ENCODE measurements around the gene RABGAP1L.
"Not testable (repeated sequence)": the region's sequence is repeated elsewhere in the genome, so short reads cannot be mapped to it uniquely, and the experiment has no call there.

The RABGAP1L gene

GRCh38 chr1:174775621-174776020 lies 616.3 kb downstream of the RABGAP1L start:
- intact Hi-C loops (cut with DNase I) = loop anchor here (10.0 kb wide), 1 partner anchor 349 kb away; no protein-coding TSS in a partner anchor
- DNase-seq = no peak

GRCh38 chr1:174777262-174777661 lies 617.9 kb downstream of the RABGAP1L start:
- DNase-seq = no peak
- intact Hi-C loops (cut with DNase I) = loop anchor here (10.0 kb wide), 1 partner anchor 348 kb away; no protein-coding TSS in a partner anchor

DNA sequence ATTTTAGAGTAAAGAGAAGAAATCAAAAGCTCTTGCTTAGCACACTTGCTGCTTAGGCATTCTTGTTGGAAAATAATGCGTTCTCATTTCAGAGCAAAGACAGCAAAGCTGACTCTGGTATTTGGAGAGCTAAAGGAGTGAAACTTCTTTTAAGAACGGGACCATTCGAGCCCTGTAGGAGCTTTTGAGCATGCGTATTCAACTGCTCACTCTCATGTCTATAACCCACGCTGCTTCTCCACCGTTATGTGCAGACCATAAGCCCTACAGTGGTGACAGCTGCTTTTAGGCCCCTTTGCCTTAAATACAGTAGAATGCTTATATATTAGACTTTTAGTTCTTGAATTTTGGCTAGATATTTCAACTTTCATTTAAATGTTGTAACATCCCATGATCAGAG lies 626.2 kb downstream of the RABGAP1L start:
- DNase-seq = no peak
- intact Hi-C loops (cut with DNase I) = no loop called here

- no peak for DNase-seq
- intact Hi-C loops (cut with DNase I) = no loop called here
These were observed 627.0 kb downstream of the RABGAP1L start for GRCh38 chr1:174786358-174786757.

DNA sequence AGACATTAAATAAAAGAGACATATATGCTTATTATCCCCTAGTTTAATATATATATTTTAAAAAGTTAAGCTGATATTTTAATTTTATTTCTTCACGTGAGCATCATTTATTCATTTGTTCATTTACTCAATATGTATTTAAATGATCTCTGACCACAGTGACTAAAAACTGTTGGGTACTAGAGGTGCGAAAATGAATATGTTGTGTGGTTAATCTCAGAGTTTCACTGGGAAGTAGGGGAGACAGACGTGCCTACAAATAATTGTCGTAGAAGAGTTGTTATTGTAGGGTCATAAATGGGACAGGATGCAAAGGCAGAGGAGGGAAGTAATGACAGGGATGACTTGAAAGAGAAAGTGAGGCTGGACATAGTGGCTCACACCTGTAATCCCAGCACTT lies 627.4 kb downstream of the RABGAP1L start:
- DNase-seq = no peak
- intact Hi-C loops (cut with DNase I) = no loop called here

DNA sequence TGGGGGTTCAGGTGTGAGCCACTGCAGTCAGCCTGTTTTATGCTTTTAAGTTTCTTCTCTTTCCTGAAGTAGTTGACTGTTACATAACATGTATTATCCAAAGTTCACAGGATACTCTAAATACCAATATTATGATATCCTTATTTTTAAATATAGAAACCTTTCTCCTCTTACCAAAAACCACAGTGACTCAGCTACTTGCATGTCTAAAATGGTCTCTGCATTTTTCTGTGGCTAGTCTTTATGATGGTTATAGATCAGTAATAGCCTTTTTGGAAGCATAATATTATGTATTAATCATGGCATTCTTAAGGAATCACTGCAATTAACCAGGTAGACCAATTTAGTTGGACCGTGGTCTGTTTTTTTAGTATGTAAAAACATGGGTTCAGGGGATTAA lies 629.7 kb downstream of the RABGAP1L start:
- intact Hi-C loops (cut with DNase I) = no loop called here
- no peak for DNase-seq

GRCh38 chr1:174789399-174789798 lies 630.1 kb downstream of the RABGAP1L start:
- no peak for DNase-seq
- intact Hi-C loops (cut with DNase I) = no loop called here

GRCh38 chr1:174791863-174792262 lies 632.5 kb downstream of the RABGAP1L start:
- intact Hi-C loops (cut with DNase I) = no loop called here
- no peak for DNase-seq

GRCh38 chr1:174794861-174795260 lies 635.5 kb downstream of the RABGAP1L start:
- intact Hi-C loops (cut with DNase I) = no loop called here
- no peak for DNase-seq

- intact Hi-C loops (cut with DNase I) = no loop called here
- no peak for DNase-seq
These were observed 636.5 kb downstream of the RABGAP1L start for GRCh38 chr1:174795806-174796205.

DNA sequence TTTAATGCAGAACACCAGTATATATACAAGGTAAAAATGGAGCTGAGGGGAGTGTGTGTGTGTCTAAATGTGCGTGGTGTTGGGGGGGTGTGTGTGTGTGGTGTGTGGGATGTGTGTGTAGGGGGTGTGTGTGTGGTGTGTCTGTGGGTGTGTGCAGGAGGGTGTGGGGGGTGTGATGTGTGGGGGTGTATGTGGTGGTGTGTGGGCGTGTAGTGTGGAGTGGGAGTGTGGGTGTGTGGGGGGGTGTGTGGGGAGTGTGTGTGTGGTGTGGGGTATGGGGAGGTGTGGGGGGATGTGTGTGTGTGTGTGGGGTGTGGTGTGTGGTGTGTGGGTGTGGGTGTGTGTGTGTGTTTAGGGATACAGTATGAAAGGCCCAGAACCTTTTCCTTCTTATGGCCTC lies 638.1 kb downstream of the RABGAP1L start:
- intact Hi-C loops (cut with DNase I) = no loop called here
- DNase-seq = peak in 1 of 10 donors; percentile 45

GRCh38 chr1:174799136-174799479 lies 639.8 kb downstream of the RABGAP1L start:
- no peak for DNase-seq

DNA sequence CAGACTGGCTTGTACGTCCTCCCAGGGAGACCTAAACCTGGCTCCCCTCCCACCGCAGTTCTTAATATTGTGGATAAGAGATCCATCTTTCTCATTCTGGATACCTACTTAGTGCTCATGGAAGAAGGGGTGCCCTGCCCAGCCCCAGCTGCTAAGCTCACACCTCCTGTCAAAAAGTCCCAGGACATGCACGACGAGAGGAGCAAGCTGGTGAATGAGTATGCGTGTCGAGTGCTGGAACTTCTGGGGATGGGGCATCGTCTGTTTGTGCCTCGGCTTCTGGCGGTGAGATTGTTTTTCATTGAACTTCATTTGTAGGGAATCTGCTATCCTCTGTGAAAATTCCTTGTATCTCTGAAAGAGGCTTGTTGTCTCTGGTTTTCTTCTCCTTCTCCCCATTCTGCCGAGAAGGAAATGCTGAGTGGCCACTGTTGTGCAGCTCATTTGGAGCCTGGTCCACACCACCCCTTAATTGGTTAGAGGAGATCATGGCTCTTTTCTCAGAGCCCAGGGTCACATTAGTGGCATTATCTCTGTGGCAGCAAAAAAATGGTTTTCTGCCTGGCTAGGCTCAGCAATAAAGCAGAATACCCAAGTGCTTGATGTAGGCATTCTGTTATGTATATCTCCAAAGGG lies 641.0 kb downstream of the RABGAP1L start:
- intact Hi-C loops (cut with DNase I) = loop anchor here (1.0 kb wide), 1 partner anchor 199 kb away; the partner anchor contains the start of gene CACYBP
- peak in 6 of 10 donors; percentile 12 to 84 (median 28) for DNase-seq

More at GRCh38 chr1:174799136-174799479, 639.8 kb downstream of the RABGAP1L start:
- intact Hi-C loops (cut with DNase I) = loop anchor here (2.0 kb wide), 1 partner anchor 26 kb away; no protein-coding TSS in a partner anchor

DNA sequence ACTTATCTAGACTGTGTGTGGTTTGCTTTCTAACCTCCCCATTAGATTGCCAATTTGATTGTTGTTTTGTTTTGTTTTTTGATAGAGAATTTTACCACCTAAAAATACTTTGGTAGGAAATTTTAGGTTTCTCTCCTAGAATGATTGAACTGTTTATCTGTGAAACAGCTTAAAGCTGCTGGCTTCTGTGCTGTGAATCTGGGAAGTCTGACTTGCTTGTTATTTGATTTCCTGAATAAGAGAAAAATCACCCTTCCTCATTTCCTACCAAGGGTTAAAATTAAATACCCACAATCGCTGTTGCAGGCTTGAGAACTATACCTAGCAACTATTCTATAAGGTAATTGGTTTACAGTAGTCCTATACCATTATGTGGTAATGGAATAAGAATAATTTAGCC lies 641.6 kb downstream of the RABGAP1L start:
- intact Hi-C loops (cut with DNase I) = loop anchor here (1.0 kb wide), 1 partner anchor 198 kb away; the partner anchor contains the start of gene CACYBP
- no peak for DNase-seq

- DNase-seq = no peak
- intact Hi-C loops (cut with DNase I) = no loop called here
These were observed 650.5 kb downstream of the RABGAP1L start for GRCh38 chr1:174809755-174810280.

DNA sequence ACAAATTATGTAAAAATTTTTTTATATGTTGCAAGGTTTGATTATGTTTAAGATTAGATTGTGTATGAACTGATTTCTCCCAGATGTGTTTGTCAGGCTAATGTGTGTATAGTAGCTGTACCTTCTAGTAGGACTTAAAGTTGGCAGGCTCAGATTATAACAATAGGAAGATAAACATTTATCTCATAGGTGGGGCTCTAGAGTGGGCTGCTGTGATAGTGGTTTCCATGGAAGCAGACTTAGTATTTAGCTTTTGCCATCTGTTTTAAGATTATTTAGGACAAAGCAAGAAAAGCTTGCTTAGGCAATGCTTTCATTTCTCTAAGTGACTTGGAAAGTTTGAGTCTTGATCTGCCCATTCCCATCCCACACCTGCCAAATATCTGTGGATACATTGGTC lies 652.7 kb downstream of the RABGAP1L start:
- intact Hi-C loops (cut with DNase I) = no loop called here
- DNase-seq = no peak

- no peak for DNase-seq
- intact Hi-C loops (cut with DNase I) = no loop called here
These were observed 653.3 kb downstream of the RABGAP1L start for GRCh38 chr1:174812656-174813055.

DNA sequence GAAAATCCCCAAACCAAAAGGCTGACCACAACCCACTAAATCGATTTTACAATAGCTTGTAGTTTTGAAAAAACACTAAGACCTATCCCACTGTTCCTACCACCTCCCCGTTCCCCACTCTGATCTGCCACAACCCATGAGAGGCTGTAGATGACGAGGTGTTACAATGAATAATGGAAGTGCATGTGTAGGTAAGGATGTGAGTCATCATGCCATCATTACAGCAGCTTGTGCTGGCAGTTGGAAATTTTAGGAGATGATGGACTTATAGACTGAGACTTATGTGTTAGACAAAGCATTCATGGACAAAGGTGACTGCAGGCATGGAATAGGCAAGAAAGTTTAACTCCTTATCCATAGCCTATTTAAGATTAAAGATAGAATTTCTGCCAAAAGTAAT lies 655.7 kb downstream of the RABGAP1L start:
- no peak for DNase-seq
- intact Hi-C loops (cut with DNase I) = no loop called here

- DNase-seq = no peak
- intact Hi-C loops (cut with DNase I) = no loop called here
These were observed 656.2 kb downstream of the RABGAP1L start for GRCh38 chr1:174815474-174815908.

DNA sequence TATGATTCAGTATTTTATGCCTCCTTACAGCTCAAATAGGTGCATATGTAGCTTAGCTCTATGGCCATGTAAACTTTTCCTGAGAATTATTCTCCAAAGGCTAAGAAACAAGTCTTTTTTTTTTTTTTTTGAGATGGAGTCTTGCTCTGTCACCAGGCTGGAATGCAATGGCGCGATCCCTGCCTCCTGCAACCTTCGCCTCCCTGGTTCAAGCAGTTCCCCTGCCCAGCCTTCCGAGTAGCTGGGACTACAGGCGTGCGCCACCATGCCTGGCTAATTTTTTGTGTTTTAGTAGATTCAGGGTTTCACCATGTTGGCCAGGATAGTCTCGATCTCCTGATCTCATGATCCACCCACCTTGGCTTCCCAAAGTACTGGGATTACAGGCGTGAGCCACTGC lies 657.3 kb downstream of the RABGAP1L start:
- intact Hi-C loops (cut with DNase I); DNase-seq: not testable (repeated sequence)

- intact Hi-C loops (cut with DNase I) = no loop called here
These were observed 658.8 kb downstream of the RABGAP1L start for GRCh38 chr1:174818014-174818616.

DNA sequence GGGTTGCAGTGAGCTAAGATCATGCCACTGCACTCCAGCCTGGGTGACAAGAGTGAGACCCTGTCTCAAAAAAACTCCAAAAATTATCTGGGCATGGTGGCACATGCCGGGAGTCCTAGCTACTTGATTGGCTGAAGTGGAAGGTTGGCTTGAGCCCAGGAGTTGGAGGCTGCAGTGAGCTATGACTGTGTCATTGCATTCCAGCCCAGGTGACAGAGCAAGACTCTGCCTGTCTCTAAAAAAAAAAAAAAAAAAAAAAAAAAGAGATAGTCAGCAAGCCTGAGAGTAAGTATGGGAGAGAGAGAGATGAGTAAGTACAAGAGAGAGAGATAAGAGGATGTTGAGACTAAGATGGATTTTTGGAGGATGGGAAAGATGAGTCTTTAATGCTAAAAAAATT lies 659.6 kb downstream of the RABGAP1L start:
- no peak for DNase-seq
- intact Hi-C loops (cut with DNase I) = no loop called here

More at GRCh38 chr1:174818014-174818616, 658.8 kb downstream of the RABGAP1L start:
- no peak for DNase-seq
